ENCODE data around the gene OSBPL1A. TPM values are rescaled to one million over a fixed set of nuclear protein-coding genes. Genes with fewer than 3 reads are reported as not detected.
"Not testable (repeated sequence)": the region's sequence is repeated elsewhere in the genome, so short reads cannot be mapped to it uniquely, and the experiment has no call there.

The OSBPL1A gene
- polyA plus RNA-seq, 3 donors = 13.4 to 79.5 (median 49.5) TPM

DNA sequence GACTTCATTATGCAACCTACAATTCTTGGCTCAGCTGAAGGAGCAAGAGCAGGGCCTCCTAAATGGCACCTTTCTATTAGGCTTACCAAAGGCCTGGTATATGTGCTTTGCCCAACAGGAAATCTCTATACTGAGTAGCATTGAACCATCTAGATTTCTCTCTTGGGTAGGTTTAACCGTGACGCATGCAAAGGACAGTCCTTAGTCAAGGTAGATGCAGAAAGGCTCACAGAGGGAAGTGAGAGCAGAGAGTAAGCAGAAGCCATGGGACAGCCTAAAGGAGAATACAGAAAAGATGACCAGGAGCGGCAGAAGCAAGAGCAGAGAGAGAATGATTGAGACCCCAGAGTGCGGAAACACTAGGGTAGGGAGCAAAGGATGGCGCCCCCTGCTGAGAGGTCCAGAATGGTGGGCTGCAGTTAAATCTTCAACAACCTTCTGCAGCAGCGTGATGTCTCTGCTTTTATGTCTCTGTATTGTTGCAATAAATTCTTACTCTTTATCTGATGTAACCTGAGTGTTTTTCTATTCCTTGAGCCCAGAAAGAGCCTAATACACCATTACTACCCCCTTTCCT lies 4.7 kb upstream of the OSBPL1A start:
- WGBS, 3 donors = 77 to 82% (median 82%) methylated on average over 6 of the region's 6 CpGs

DNA sequence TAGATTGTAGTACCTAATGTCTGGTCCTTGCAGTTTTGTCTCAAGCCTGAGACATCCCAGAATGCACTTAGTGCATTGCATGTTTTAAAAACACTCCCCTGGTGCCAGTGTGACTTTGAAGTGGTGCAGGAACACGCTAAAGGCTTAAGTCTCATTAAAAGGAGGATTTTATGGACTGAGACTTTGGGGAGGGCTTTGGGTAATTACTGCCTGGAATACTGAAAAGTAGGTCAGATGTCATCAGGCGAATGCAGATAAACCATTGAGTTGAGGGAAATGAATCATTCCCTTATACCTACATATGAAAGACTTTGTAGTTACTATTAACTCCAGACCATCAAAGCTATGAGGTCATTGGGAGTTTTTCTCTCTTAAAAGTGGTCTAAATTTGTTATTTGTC lies 3.0 kb upstream of the OSBPL1A start:
- H3K27ac ChIP-seq (ENCODE audit: low read depth, low read length) = no peak overlapping the region
- WGBS, 3 donors = 76 to 87% (median 81%) methylated on average over 2 of the region's 2 CpGs

More for the DNA sequence above, 4.7 kb upstream of the OSBPL1A start:
- H3K27ac ChIP-seq (ENCODE audit: low read depth, low read length) = no peak overlapping the region

DNA sequence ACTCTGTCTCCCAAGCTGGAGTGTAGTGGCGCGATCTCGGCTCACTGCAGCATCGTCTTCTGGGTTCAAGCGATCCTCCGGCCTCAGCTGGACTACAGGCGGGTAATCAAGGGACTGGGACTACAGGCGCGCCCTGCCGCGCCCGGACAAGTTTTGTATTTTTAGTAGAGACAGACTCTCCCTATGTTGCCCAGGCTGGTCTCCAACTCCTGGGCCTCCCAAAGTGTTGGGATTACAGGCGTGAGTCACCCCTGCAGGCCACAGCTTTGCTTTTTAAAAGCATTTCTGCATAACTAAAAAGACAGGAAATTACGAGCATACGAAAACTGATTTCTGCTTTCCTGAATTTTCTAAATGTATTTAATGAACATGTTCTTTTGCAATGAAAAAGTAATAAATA lies 916 bp upstream of the OSBPL1A start:
- no peak overlapping the region for H3K27ac ChIP-seq (ENCODE audit: low read depth, low read length)
- WGBS, 3 donors = 78 to 93% (median 87%) methylated on average over 15 of the region's 15 CpGs

DNA sequence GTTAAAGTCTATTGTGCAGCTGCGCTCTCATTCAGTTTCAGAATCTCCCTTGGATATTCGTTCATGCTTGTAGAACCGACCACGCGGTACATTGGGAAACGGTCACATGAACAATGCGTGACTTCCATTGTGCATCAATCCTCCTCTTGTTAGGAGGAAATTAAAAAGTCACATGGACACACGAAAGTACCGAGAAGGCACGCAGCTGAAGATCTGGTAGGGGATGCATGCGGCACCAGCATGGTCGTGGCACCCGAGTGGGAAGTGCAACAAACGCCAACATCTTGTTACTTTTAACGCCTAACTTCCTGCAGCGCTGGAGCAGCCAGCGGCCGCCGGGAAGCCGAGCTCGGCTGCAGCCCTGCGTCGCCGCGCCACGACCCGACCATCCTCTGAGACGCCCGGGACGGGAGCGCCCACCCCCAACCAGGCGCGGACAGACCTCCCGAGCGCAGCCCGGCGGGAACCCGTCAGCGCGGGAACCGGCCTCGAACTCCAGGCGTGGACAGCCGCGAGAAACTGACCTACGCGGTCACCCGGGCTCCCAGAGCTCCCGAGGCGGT lies 412 bp downstream of the OSBPL1A start:
- H3K27ac ChIP-seq (ENCODE audit: low read depth, low read length) = no peak overlapping the region
- WGBS, 3 donors = 0% methylated on average over 43 to 50 of the region's 50 CpGs

DNA sequence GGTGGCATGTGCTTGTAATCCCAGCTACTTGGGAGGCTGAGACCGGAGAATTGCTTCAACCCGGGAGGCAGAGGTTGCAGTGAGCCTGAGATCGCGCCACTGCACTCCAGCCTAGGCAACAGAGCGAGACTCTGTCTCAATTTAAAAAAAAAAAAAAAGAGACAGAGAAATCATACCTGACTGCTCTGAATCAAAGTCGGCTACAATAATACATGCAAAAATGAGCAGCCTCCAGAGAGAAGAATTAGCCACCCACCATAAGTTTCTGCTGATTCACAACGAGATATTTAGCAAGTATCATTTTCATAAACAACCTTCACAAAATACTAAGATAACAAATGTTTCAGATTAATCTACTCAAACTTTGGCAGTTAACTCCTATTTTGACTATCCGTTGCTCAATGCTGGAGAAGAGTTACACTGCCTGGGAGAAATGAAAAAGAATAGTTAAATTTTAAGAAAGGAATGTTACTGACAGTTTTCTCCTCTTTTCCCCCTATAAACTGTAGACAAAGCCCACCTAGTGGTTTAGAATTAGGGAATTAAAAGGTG lies 1.5 kb downstream of the OSBPL1A start:
- 77 to 87% (median 81%) methylated on average over 8 of the region's 8 CpGs for WGBS, 3 donors
- no peak overlapping the region for H3K27ac ChIP-seq (ENCODE audit: low read depth, low read length)

DNA sequence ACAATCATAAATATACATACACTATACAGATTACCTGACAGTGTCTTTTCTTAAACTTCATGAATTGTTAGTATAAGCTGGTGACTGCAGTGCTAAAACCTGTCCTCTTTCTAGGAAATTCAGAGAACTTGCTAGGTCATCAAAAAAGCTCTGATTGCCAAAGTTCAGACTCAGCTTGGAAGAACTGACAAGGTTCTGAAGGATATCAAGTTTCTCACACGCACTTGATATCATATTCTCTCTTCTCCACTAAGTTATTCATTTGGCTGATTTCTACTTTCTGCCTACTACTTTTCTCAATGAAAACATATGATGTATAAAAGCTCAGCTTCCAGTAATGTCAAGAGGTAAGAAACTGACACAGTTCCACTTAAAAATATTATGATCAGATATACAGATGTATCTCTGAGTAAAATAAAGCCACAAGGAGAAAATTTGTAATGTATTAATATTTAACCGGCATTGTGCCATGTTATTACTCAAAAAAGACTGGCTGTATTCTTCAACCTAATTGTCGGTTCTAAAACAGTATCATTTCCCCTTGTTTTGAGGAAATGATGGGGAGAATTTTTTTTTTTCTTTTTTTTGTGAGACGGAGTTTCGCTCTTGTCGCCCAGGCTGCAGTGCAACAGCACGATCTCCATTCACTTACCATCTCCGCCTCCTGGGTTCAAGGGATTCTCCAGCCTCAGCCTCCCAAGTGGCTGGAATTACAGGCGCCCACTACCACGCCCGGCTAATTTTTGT lies 2.4 kb downstream of the OSBPL1A start:
- H3K27ac ChIP-seq (ENCODE audit: low read depth, low read length) = no peak overlapping the region
- 62 to 79% (median 74%) methylated on average over 11 of the region's 11 CpGs for WGBS, 3 donors

DNA sequence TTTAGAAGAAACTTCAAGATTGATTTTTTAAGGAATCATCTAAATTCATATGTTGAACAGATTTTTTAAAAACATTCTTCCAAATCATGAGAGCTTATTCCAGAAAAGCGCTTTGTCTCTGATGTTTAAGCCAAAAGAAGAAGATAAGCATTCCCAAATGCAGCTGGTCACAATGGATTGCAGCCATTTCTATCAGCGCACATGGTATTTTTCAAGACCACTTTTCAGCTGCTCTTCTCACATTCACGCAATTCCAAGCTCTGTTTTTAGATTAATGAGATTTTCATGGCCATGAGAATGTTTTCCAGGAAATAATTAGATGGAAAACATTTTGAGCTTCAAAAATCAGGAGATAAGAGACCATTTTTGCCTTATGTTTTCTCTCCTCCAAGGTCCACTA lies 8.7 kb downstream of the OSBPL1A start:
- 63 to 74% (median 71%) methylated on average over 3 of the region's 3 CpGs for WGBS, 3 donors
- H3K27ac ChIP-seq (ENCODE audit: low read depth, low read length) = no peak overlapping the region

DNA sequence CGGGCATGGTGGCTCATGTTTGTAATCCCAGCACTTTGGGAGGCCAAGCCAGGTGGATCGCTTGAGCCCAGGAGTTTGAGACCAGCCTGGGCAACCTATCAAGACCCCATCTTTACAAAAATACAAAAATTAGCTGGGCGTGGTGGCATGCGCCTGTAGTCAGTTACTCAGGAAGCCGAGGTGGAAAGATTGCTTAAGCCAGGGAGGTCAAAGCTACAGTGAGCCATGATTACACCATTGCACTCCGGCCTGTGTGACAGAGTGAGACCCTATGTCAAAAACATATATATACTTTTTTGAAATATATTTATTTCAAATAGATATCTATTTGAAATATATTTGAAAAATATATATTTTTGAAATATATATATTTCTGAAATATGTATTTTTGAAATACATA lies 10.9 kb downstream of the OSBPL1A start:
- no peak overlapping the region for H3K27ac ChIP-seq (ENCODE audit: low read depth, low read length)
- 67 to 89% (median 78%) methylated on average over 6 of the region's 6 CpGs for WGBS, 3 donors

DNA sequence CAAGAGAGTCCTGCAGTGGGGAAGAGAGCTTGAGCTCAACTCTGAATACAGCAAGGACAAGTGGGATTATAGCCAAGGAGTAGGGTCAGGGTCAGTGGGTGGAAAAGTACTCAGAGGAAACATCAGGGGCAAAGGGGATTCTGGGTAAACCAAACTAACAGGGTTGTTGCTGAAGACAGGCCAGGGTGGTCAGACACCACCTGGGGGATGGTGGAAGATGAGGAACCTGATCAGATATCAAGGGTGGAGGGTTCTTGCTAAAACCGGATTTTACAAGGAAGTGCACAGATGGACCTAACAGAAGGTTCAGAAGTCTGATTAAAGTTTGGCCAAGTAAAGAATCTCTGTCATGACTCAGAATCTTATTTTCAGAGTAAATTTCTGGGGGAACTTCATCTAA lies 16.5 kb downstream of the OSBPL1A start:
- 58 to 88% (median 67%) methylated on average over 1 of the region's 1 CpG for WGBS, 3 donors

DNA sequence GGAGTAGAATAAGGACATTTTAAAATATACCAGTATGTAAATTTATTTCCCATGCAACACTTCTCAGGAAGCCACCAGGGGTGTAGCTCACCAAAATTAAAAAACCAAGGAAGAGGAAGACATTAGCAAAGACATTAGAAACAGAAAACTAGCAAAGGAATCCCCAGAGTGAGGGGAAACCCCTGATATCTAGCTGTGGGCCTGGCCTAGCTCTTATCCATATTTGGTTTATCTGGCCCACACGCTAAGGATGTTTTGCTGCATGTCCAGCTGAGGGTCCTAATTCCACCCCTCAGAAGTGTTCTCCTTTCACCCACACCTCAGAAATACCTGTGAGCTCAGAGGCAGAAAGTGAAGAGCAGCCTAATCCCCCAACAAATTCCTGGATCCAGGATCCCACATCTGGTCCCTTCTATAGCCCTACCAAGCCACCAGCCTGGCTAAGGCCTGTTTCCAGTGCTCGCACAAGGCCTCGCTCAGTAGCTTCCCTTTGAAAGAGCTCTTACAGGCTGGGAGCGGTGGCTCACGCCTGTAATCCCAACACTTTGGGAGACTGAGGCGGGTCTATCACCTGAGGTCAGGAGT lies 17.4 kb downstream of the OSBPL1A start:
- H3K27ac ChIP-seq (ENCODE audit: low read depth, low read length) = no peak overlapping the region
- WGBS, 3 donors = 91 to 97% (median 94%) methylated on average over 6 of the region's 6 CpGs

More for the DNA sequence above, 16.5 kb downstream of the OSBPL1A start:
- no peak overlapping the region for H3K27ac ChIP-seq (ENCODE audit: low read depth, low read length)

DNA sequence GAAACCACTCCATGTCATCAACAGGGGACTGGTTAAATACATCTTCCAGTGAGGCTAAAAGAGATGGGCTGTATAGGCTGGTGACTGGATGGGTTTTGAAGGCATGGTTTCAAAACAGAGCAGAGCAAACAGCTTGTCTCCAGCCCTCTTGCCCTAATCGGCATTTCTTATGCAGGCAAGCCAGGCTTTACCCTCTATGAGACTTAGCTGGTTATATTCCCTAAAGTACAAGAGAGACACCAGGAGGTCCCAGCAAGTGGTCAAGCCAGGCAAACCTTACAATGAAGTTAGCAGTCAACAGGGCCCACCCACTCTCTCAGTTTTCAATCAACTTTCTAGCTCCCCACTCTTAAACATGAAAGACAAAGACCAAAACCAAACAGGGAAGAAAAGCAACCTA lies 19.0 kb downstream of the OSBPL1A start:
- WGBS, 3 donors = 52 to 86% (median 86%) methylated on average over 1 of the region's 1 CpG
- H3K27ac ChIP-seq (ENCODE audit: low read depth, low read length) = no peak overlapping the region

DNA sequence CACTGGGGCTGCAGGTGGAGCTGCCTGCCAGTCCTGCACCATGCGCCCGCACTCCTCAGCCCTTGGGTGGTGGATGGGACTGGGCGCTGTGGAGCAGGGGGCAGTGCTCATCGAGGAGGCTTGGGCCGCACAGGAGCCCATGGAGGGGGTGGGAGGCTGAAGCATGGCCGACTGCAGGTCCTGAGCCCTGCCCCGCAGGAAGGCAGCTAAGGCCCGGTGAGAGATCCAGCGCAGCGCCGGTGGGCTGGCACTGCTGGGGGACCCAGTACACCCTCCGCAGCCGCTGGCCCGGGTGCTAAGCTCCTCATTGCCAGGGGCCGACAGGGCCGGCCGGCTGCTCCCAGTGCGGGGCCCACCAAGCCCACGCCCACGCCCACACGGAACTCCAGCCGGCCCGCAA lies 21.1 kb downstream of the OSBPL1A start:
- H3K27ac ChIP-seq (ENCODE audit: low read depth, low read length) = not testable (repeated sequence)
- 94 to 98% (median 96%) methylated on average over 13 to 23 of the region's 23 CpGs for WGBS, 3 donors

DNA sequence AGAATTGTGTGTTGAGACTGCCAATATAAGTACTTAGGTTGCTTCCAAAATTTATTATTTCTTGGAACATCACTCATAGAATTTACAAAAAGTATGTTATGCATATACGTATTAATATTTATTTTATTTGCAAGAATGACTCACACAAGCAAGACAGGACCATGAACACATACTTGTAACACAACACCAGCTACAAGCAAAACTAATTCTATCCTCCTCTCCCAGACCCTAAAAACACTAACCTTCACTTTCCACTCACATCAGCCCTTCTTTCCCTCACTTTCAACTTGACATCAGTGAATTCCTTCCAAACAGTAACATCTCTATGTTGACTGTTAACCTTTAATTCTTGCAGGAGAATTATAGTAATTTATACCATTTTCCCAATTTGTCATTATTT lies 24.3 kb downstream of the OSBPL1A start:
- H3K27ac ChIP-seq (ENCODE audit: low read depth, low read length) = no peak overlapping the region
- WGBS, 3 donors = 89 to 97% (median 93%) methylated on average over 1 of the region's 1 CpG

DNA sequence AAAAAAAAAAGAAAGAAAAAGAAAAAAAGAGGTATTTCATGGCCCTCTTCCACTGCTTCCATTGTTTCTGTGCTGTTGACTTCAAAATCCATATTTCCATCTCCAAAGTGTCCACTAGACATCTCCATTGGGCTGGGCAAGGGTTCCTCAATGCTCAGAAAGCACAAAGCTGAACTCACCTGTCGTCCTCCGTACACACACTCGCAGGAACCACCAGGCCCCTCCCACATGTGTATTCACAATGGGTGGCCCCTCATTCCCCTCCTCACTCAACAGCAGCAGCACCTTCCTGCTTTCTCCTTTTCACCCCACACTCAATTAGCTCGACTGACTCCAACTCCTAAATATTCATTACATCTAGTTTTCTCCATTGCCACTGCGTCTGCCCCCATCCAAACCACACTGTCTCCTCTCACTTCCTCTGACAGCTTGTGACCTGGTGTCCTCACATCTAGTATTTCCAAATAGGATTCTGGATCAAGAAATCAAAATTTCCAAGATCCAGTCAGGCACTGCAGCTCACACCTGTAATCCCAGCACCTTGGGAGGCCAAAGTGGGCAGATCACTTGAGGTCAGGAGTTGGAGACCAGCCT lies 25.2 kb downstream of the OSBPL1A start:
- no peak overlapping the region for H3K27ac ChIP-seq (ENCODE audit: low read depth, low read length)
- WGBS, 3 donors = 88% methylated on average over 5 of the region's 5 CpGs

DNA sequence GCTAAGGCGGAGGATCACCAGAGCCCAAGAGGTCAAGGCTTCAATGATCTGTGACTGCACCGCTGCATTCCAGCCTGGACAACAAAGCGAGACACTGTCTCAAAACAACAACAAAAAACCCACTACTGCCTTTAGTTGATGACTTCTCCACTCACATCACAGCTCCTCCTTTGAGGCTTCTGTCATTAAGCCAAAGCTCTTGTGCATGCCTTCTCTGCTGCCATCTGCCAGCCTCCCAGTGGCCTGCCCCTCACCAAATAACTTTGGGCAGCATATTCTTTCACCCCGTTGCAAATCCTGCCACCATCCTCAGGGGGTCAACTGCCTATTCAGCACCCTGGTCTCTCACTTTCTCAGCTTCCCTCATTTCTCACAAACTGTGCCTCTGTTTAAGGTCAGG lies 27.5 kb downstream of the OSBPL1A start:
- 88 to 93% (median 89%) methylated on average over 4 of the region's 4 CpGs for WGBS, 3 donors
- no peak overlapping the region for H3K27ac ChIP-seq (ENCODE audit: low read depth, low read length)

DNA sequence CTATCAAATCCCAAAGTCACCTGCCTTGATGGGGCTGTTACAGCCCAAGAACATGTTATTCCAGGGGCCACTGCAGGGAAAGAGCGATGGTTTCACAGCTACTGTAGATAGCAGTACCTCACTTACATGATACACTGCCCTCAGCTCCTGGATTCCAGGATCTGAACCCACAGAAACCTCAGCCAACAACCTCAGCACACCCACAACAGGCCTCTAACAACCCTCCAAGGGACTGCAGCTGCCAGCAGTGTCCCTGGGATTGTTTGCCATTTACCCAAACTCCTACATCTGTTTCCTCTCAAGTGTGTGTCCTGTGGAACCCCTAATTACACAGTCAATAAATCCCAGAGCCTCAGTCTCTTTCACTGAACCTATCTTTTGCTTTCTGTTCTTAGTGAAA lies 28.2 kb downstream of the OSBPL1A start:
- 80 to 94% (median 91%) methylated on average over 1 of the region's 1 CpG for WGBS, 3 donors
- H3K27ac ChIP-seq (ENCODE audit: low read depth, low read length) = no peak overlapping the region

DNA sequence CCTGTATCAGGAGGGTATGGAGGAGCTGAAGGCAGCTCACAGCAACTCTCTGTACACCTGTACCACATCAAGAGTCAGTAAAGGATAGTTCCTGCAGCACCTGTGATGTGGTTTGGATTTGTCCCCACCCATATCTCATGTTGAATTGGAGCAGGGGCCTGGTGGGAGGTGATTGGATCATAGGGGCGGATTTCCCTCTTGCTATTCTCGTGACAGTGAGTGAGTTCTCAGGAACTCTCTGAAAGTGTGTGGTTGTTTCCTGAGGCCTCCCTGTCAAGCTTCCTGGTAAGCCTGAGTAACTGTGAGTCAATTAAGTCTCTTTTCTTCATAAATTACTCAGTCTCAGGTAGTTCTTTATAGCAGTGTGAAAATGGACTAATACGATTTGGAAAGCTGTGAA lies 28.9 kb downstream of the OSBPL1A start:
- H3K27ac ChIP-seq (ENCODE audit: low read depth, low read length) = no peak overlapping the region
- WGBS, 3 donors = 64 to 72% (median 70%) methylated on average over 3 of the region's 3 CpGs

DNA sequence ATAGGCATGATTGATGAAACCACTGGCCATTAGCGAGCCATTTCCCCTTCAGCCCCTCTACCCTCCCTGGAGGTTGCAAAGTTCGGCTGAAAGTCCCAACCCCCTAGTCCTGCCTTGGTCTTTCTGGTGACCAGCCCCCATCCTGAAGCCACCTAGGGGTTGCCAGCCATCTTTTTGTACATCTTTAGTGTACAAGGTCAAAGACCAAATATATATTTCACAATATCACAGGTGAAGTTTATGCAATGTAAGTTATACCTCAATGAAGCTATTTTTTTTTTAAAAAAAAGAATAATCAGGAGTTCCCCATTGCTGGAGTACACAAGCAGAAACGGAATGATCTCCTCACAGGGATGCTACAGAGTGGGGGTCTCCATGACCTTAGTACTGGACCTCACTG lies 31.3 kb downstream of the OSBPL1A start:
- no peak overlapping the region for H3K27ac ChIP-seq (ENCODE audit: low read depth, low read length)
- 90 to 94% (median 91%) methylated on average over 3 of the region's 3 CpGs for WGBS, 3 donors

DNA sequence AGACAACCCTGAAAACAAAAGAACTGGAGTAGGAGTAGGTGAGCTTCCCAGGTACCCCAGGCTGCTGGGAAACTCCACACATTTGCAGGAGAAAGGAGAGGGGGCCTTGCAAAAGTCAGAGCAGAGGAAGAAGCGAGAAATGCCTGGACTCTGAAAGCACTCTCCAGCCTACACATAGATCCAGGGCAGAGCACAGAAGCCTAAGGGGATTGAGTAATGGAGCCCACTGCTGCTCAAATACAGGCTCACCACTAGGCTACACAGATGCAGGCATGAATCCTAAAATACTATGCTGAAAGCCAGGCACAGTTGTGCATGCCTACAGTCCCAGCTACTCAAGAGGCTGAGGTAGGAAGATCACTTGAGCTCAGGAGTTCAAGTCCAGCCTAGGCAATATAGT lies 33.4 kb downstream of the OSBPL1A start:
- WGBS, 3 donors = 89 to 100% (median 97%) methylated on average over 1 of the region's 1 CpG
- no peak overlapping the region for H3K27ac ChIP-seq (ENCODE audit: low read depth, low read length)
